Stimulated activated CD8-positive, alpha-beta memory T cell treated with anti-CD3 and anti-CD28 coated beads, Interleukin-15, amount 100 ng/mL, for 4 hours (primary cell): ENCODE results near the gene HPCAL1.
"Not testable (repeated sequence)": the region's sequence is repeated elsewhere in the genome, so short reads cannot be mapped to it uniquely, and the experiment has no call there.

ENCODE experiments used
- DNase-seq, 2 donors: peaks; one replicate each; pipeline ENCODE4 v3.0.0-alpha.2; 2020; ENCODE audit warnings: low read depth in 2 of 2

HPCAL1 gene

GRCh38 chr2:10302479-10303180, at the start of gene HPCAL1:
TSS of gene HPCAL1 (plus strand) at chr2:10302904. CDS start at chr2:10419758, 116,854 bp downstream.
- DNase-seq = peak; percentile 52 to 63

- no peak for DNase-seq
Observed at GRCh38 chr2:10253596-10254372, 48.9 kb upstream of the HPCAL1 start.

- no peak for DNase-seq
Observed at GRCh38 chr2:10254373-10255188, 48.1 kb upstream of the HPCAL1 start.

- DNase-seq = no peak
Observed at GRCh38 chr2:10255189-10256030, 47.3 kb upstream of the HPCAL1 start.

- DNase-seq = no peak
Observed at GRCh38 chr2:10256031-10256514, 46.6 kb upstream of the HPCAL1 start.

- no peak for DNase-seq
Observed at GRCh38 chr2:10256515-10257031, 46.1 kb upstream of the HPCAL1 start.

- no peak for DNase-seq
Observed at GRCh38 chr2:10257036-10257435, 45.7 kb upstream of the HPCAL1 start.

GRCh38 chr2:10257500-10258147, 45.1 kb upstream of the HPCAL1 start:
- DNase-seq = no peak

- DNase-seq = no peak
Observed at GRCh38 chr2:10258326-10258725, 44.4 kb upstream of the HPCAL1 start.

- no peak for DNase-seq
Observed at GRCh38 chr2:10258726-10259125, 44.0 kb upstream of the HPCAL1 start.

- DNase-seq = no peak
Observed at GRCh38 chr2:10260130-10260529, 42.6 kb upstream of the HPCAL1 start.

- DNase-seq = not testable (repeated sequence)
Observed at GRCh38 chr2:10263526-10263925, 39.2 kb upstream of the HPCAL1 start.

GRCh38 chr2:10264506-10265328, 38.0 kb upstream of the HPCAL1 start:
- DNase-seq = no peak

GRCh38 chr2:10265329-10266132, 37.2 kb upstream of the HPCAL1 start:
- DNase-seq = no peak

- DNase-seq = no peak
Observed at GRCh38 chr2:10266133-10266620, 36.5 kb upstream of the HPCAL1 start.

- DNase-seq = no peak
Observed at GRCh38 chr2:10267036-10267435, 35.7 kb upstream of the HPCAL1 start.

GRCh38 chr2:10267551-10268465, 34.9 kb upstream of the HPCAL1 start:
- DNase-seq = no peak
